ENCODE results near the gene RPL29.
"Not testable (repeated sequence)": the region's sequence is repeated elsewhere in the genome, so short reads cannot be mapped to it uniquely, and the experiment has no call there.

DNA sequence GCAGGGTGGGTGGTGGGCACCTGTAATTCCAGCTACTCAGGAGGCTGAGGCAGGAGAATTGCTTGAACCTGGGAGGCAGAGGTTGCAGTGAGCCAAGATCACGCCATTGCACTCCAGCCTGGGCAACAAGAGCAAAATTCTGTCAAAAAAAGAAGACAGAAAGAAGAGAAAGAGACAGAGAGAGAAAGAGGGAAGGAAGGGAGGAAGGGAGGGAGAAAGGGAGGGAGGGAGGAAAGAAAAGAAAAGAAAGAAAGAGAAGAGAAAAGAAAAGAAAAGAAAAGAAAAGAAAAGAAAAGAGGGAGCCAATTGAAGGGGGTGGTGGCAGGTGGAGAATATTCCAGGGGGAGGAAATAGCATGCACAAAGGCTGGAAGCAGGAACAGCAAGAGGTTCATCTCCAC, 47.3 kb upstream of the RPL29 start:
- not testable (repeated sequence) for TF ChIP-seq NFRKB (IDR thresholded peaks at IDR 0.05); FOXA1 (IDR thresholded peaks at IDR 0.05); SP1 (IDR thresholded peaks at IDR 0.05); ARNT (IDR thresholded peaks at IDR 0.05); CTBP1 (IDR thresholded peaks at IDR 0.05; ENCODE audit: borderline replicate concordance); SUZ12 (IDR thresholded peaks at IDR 0.05); BHLHE40 (IDR thresholded peaks at IDR 0.05; ENCODE audit: borderline replicate concordance); TARDBP (IDR thresholded peaks at IDR 0.05); FOXK2 (IDR thresholded peaks at IDR 0.05); ZNF384 (IDR thresholded peaks at IDR 0.05)
- TF ChIP-seq, protein P1, sequence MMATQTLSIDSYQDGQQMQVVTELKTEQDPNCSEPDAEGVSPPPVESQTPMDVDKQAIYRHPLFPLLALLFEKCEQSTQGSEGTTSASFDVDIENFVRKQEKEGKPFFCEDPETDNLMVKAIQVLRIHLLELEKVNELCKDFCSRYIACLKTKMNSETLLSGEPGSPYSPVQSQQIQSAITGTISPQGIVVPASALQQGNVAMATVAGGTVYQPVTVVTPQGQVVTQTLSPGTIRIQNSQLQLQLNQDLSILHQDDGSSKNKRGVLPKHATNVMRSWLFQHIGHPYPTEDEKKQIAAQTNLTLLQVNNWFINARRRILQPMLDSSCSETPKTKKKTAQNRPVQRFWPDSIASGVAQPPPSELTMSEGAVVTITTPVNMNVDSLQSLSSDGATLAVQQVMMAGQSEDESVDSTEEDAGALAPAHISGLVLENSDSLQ (IDR thresholded peaks at IDR 0.05): not testable (repeated sequence)
